HG02852 (cell line): ENCODE measurements around the gene NUP35.
A peak's percentile ranks its signal among the peaks of the same experiment; 100 is the strongest.

Experiments
- ATAC-seq: cut with Tn5 transposase; IDR thresholded peaks from one replicate; pipeline ENCODE4 v1.9.1; 2021; ENCODE audit warnings: mild to moderate bottlenecking, moderate library complexity; ENCODE audit not compliant: unreplicated experiment

Gene NUP35, protein sequence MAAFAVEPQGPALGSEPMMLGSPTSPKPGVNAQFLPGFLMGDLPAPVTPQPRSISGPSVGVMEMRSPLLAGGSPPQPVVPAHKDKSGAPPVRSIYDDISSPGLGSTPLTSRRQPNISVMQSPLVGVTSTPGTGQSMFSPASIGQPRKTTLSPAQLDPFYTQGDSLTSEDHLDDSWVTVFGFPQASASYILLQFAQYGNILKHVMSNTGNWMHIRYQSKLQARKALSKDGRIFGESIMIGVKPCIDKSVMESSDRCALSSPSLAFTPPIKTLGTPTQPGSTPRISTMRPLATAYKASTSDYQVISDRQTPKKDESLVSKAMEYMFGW

DNA sequence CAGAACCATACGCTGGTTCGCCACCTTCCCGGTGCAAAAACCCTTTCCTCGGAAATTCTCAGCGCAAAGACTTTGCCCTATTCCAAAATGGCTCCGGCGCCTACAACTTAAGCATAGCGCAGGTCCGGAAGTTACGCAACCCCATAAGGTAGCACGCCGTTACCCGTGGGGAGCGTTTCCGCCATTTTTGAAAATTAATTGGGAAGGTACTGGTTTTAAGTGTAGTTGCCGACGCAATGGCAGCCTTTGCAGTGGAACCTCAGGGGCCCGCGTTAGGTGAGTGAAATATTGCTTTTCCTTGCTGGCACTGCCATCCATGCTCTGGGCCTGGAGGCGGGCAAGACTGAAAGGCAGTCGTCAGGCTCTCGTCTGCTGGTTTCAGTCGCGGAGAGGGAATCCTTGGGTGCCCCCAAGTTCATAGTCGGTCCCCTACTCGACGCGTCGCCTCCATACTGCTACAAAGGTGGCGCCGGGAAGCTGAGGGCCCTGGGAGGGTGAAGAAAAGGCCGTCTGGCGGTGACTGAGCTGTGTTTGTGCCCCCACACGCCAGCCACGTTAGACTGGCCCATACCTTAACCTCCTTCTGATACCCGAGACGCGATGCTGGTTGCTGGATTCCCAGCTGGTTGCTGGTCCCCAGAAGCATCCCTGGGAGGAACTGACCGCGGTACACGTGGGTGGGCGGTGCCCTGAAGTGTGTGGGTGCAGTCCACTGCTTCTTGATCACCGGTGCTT, at the start of gene NUP35:
Gene NUP35, plus strand, starts transcription at position 222 of the 735 bp plus-strand sequence. Its CDS starts 15 bp downstream, at position 237.
- peak; percentile 88 for ATAC-seq

DNA sequence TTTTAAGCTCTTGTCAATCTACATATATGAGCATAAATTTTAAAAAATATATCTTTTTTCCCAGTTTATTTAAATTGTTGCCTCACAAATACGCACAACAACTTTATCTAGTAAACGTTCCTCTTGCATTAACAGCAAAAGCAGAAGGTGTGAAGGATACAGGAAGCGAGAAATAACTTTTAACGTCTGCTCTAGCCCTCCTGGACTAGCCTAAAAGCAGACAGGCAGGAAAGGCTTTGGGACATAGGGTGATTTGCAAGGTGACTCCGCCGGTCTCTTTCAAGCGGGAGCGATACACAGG, 46.1 kb upstream of the NUP35 start:
- ATAC-seq: no peak

DNA sequence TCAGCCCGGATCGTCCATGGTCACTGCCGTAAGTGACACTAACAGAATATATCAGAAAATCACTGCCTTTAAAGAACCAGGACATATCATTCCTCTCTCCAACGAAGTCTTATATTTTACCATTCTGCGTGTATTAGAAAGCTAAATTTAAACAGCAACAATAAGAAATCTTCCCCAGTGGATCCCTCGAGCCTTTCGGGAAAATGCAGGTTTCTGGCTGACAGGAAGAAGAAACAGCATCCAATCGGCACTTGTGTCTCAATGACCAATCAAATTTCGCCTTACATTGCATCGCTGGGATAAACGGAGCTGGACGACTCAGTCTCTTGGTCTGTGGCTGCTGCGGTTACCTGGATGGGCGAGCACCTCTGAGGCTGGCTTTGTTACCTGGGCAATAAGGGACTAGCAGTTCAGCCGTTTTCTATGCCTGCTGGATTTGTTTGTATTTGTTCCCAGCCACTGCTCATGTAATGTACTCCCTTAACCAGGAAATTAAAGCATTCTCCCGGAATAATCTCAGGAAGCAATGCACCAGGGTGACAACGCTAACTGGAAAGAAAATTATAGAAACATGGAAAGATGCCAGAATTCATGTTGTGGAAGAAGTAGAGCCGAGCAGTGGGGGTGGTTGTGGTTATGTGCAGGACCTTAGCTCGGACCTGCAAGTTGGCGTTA, 45.6 kb upstream of the NUP35 start, which contains the start of gene DUSP19:
Gene DUSP19, plus strand, starts transcription at position 284 of the 675 bp plus-strand sequence. Its CDS starts 187 bp downstream, at position 471.
- ATAC-seq: peak; percentile 93

DNA sequence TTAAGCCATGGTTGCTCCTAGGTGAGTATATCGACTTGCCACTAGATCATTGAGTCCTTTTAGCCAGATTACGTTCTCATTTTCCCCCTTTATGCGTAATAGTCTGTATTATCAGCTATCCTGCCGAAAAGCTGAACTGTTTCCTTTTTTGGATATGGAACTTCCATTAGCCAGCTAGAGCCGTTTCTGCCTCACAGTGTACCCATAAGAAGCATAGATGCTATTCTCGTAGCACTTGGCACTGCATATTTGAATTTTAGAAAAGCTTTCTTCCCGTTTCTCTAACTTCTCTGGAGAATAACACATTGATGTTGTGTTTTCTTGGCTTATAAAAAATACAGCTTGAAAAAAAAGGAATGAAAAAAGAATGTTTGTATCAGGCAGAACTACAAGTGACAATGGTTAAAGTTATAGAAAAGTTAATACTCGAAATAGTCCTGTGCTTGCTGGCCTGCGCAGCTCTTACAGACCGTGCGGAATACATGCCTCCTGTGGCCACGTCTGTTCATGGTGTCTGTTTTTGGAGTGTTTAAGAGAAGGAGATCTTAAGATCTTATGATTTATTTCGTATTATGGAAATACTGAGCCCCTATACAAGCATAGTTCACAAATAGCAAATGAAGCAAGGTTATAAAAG, 45.0 kb upstream of the NUP35 start:
- peak; percentile 22 for ATAC-seq

DNA sequence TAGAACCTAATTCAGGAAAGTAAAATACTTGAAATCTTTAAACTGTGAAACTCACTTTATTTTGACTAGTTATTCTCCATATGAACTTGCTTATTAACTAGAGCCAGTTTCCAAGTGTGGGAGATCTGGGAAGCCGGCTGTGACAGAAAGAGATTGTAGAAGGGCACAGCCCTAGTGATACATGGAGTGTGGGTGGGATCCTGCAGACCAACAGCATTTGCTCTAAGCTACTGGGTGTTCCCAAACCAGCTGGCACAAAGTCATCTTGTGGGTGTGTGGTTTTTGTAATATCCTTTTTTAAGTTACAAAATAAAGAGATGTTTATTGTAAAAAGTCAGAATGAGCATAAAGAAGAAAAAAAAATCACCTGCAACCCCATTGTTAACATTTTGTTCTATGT, 42.3 kb upstream of the NUP35 start:
- ATAC-seq: no peak

DNA sequence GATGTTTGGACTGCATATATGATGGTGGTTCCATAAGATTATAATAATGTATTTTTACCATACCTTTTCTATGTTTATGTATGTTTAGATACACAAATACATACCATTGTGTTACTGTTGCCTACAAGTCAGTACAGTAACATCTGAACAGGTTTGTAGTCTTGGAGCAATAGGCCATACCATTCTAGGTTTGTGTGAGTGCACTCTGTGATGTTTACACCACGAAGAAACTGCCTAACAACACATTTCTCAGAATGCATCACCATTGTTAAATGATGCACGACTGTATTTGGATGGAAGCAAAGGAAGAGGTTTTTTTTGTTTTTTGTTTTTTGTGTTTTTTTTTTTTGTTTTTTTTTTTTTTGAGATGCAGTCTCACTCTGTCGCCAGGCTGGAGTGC, 36.2 kb upstream of the NUP35 start:
- ATAC-seq: peak; percentile 58

DNA sequence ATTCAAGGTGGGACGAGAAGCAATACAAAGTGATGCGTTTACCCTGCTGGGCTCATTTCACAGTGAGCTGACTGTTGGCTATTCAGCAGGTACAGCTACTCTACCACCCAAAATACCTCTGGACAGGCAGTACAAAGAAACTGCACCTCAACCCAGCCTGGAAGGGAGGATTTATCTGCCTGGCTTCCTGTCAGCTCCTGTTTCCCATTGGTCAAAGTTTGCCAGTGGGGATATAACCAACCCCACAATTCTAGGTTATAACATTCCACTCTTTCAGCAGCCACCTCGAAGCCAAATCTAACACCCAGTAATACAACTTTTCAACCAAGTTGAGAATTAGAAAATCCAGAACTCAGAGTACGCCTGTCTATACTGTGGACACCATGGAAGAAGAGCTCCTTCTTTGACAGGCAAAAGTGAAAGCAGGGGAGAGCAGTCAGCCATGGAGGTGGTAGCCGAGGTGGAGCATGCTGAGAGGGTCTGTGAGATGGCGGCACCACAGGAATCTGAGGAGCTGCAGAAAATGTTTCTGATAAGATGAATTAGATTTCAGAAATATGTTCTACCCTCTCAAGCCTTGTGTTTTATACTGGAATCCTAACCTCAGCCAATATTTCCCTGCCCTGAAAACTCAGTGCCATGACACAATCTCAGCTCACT, 34.9 kb upstream of the NUP35 start:
- ATAC-seq: peak; percentile 60

DNA sequence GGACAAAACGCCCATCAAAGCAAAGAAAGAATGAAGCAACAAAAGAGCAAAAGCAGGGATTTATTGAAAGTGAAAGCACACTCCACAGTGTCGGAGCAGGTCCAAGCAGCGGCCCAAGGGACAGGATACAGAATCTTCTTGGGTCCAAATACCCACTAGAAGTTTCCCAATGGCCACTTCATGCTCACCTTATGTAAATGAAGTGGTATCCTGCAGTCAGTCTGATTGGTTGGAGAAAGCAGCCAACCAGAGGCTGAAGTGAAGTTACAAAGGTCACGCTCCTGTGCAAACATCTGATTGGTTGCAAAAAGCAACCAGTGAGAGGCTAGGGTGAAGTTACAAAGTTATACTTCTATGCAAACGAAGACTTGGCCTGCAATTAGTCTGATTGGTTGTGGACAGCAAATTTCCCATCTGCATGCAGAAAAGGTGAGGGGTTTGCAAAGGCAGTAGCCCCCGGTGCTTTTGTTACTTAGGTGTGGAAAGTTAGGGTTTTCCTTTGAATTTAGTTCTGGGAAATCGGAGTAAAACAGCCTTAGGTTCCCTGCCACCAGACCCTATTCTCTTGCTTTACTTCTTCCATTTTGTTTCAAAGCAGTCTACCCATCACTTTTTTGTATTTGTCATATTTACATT, 32.8 kb upstream of the NUP35 start:
- ATAC-seq: no peak

DNA sequence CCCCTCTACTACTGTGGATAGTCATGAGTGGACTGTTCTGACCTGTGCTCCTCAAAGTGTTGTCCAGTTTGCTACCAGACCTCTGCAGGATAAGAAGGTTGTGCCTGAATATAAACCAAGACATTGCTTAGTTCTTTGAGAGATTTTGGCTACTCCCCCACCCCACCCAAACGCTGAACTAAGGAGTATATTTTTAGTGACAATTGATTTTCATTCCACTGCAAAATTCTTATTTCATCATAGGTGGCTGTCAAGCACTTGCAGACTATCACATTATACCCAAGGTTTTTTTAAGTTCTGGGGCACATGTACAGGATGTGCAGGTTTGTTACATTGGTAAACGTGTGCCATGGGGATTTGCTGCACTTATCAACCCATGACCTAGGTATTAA, 32.3 kb upstream of the NUP35 start:
- ATAC-seq: no peak

DNA sequence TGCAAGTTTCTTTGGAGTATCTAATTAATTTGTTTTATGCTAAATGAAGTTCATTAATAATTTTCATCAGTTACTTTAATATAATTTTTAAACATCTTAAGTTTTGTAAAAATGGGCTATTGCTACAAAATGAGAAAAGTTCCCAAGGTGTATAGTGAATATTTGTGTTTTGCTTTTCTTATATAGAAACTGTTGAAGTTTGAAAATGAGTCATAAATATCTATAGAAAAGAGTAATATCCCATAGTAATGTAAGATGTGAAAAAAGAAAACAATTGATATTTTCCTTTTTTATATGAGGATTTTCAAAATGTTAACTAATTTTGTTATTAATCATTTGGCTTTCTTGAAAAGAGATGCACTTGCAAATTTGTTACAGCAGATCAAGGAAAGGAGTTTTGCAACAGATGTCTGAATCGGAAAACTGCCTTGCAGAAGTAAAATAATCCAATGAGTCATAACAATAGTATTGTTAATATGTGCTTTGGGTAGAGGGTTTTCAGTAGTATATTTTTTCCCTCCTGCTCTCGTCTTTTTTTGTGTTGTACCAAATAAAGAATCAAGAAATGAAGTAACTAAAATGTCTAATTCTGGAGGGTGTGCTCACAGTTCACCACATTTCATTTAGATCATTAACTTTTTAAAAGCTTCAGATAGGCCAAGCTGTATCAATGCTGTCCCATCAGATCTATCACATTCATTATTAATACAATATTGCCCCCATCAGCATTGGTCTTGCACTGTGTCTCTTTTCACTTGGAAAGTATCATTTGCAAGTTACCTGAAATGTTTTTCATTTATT, 30.2 kb upstream of the NUP35 start:
- ATAC-seq: peak; percentile 79

DNA sequence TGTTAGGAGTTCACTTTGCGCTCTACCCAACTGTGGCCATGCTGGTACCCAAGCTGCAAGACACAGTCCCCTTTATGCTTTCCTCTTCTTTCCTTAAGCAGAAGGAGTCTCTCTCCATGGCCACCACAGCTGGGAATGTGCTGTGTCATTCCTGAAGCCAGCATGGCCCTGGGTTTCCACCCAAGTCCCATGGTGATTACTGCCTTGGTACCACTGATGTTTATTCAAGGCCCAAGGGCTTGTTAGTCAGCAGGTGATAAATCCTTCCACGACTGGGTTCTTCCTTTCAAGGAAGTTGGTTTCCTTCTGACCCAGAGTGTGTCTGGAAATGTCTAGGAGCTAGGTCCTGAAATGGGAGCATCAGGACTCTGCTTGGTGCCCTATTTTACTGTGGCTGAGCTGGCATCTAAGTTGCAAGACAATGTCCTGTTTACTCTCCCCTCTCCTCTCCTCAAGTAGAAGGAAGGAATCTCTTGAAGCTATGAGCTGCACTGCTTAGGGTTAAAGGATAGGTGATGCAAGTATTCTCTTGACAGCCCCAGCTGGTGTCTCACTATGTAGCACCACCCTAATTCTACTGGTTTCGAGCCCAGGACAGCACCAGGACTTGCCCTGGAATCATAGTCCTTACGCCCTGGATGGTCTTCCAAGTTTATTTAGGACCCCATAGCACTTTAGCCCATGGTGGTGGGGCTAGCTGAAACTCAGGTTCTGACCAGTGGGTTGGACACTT, 18.7 kb upstream of the NUP35 start:
- no peak for ATAC-seq

DNA sequence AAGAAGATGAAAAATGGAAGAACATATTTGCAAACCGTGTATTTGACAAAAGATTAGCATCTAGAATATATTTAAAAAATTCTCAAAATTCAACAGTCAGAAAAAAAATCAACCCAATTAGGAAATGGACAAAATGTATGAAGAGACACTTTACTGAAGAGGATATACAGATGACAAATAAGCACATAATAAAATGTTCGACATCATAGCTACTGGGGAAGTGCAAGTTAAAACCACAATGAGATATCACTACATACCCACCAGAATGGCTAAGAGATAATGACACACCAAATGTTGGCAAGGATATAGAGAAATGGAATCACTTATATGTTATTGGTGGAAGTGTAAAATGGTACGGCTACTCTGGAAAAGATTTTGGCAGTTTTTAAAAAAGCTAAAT, 11.7 kb upstream of the NUP35 start:
- no peak for ATAC-seq

DNA sequence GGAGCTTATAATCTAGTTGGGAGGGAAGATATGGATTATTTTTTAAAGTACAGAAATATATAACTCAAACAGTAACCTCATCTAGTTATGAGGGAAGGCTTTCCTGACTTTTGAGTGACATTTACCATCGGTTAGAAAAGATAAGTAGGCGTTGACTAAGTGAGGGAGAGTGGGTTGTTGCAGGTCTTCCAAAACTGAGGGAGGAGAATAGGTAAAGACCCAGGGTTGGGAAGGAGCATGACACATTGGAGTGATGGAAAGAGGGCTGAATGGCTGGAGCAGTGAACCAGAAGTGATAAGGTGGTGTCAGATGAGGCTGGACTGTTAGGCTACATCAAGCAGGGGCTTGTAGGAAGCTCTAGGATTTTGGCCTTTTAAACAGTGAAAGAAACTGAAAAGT, 10.6 kb upstream of the NUP35 start:
- ATAC-seq: no peak

DNA sequence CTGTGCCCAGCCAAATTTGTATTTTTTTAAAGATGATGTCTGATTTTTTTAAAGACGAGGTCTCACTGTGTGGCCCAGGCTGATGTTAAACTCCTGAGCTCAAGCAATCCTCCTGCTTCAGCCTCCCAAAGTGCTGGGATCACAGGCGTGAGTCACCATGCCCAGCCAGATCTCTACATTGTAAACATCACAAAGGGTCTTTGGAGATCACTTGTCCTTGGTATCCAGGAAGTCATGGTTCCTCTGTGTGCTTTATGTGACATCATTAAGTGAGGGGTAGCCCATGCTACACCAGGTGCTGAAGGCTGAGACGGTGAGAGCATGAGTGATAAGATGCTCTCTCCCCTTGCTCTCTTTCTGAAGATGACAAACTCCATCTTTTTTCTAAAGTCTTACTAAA, 7.0 kb upstream of the NUP35 start:
- no peak for ATAC-seq

DNA sequence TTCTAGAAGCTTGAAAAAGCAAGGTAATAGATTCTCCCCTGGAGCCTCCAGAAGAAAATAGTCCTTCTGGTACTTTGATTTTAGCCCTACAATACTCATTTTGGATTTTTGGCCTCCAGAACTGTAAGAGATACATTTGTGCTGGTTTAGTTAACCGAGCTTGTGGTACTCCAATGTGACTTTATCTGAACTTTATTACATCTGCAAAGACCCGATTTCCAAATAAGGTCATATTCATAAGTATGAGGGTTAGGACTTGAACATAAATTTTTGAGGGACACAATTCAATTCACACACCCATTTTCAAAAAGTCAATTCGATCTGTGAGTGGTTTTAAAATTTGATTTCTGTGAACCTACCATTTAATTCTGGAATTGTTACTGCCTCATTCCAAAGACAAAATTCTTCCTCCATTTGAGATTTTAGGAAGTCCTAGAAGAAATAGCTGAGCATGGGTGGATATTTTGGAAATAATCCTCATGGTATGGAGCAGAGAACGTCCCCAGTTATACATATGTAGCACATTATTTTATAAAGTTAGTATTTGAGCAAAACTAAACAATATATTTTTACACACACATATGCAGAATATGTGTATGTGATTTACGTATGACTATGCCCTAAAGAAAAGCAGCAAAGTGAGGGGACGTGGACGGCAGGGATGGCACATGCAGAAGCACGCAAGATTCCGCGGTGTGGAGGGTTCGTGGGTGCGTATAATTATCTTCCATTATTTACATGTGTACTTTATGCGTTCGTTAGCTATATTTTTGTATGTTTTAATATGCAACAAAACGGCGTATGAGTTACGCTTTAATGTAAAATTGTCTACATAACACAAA, 905 bp upstream of the NUP35 start:
- ATAC-seq: no peak

DNA sequence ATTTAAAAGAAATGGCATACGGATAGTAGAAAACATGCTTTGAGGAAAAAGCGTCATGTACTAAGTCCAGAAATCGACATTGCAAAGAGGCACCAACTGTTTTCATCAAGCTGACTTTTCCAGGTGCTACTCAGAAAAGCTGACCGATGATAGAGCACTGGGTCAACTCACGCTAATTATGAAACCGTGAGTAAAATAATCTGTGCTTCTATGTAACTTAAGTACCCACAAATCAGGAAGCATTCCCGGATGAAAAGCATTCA, 353 bp upstream of the NUP35 start:
- peak; percentile 43 for ATAC-seq

DNA sequence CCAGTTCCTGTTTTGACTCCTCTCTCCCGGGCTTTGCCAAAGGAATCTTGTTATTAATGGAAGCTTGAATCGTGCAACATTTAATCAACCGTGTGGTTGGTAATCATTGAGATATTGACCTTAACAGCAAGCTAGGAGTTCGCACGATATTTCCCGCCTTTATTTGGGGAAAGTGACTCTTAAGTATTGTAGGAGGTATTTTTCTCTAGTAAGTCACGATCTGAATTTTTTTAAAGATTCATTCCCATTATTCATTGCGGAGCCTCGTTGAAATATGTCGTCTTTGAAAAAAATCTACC, 663 bp downstream of the NUP35 start:
- no peak for ATAC-seq

DNA sequence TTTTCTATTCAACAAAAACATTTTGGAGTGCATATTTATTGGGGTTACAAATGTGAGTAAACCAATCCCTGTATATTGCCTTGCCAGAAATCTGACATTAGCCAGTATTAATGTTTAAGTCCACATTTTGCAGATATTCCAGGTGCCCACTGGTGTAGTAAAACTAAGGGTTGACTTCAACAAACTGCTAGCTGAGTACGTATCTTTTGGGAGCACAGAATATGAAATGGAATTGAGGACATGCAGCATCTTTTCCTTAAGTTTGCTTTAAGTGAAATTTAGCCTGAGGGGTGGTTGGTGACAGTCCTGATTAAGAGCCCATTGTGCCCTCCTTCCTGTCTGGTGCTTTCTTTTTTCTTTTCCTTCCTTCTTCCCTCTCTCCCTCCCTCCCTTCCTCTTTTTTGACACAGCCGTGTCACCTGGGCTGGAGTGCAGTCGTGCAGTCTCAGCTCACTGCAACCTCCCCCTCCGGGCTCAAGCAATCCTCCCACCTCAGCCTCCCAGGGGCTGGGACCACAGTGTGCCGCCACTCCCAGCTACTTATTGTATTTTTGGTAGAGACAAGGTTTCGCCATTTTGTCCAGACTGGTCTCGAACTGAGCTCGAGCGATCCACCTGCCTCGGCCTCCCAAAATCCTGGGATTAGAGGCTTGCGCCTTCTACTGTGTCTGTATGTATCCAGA, 1.6 kb downstream of the NUP35 start:
- ATAC-seq: no peak
